ENCODE measurements around the gene NDUFB10. TPM values are rescaled to one million over a fixed set of nuclear protein-coding genes. Genes with fewer than 3 reads are reported as not detected.

The NDUFB10 gene
- total RNA-seq, 1 experiment from 2014 or later = 287 TPM

- intact Hi-C loops (cut with micrococcal nuclease; ENCODE audit: unreplicated experiment) = no loop called here
- in situ Hi-C loops (cut with HindIII; ENCODE audit: low pct_unique_long_range_greater_than_20kb, low sequenced_read_pairs) = no loop called here
- no peaks in the 10 kb centered on the region for H3K9me3 ChIP-seq (ENCODE audit: control insufficient read depth, insufficient read depth, low read depth, low read length)
- H3K4me1 ChIP-seq (ENCODE audit: control insufficient read depth, insufficient read depth, low read length) = peaks cover 47% of the 10 kb centered on the region
- H3K27me3 ChIP-seq (ENCODE audit: control insufficient read depth, insufficient read depth, low read length) = no peaks in the 10 kb centered on the region
- TF ChIP-seq TCF7L2 (IDR thresholded peaks at IDR 0.05; ENCODE audit: low read depth, low read length) (no peak), REST (IDR thresholded peaks at IDR 0.05; ENCODE audit: insufficient read depth in 1 of 2, low read depth in 2 of 2, low read length in 1 of 2) (no peak), POLR2AphosphoS5 (IDR thresholded peaks at IDR 0.05; ENCODE audit: low read depth, low read length) (no peak), CTCF (IDR thresholded peaks at IDR 0.05) (no peak), SIN3A (IDR thresholded peaks at IDR 0.05; ENCODE audit: borderline replicate concordance, insufficient read depth, low read depth, low read length) (no peak)
- DNase-seq (ENCODE audit: low read depth, low spot score) = no peak
- BruUV-seq (replicated peaks) = no TSS peak
- no peak for ATAC-seq
- POLR2A ChIA-PET = interaction anchor here (0.6 kb wide), 1 partner anchor 12 kb away, joined by 3 read pairs; no protein-coding TSS in a partner anchor
- no peaks in the 10 kb centered on the region; the same call in 1 of the 2 replicates for H3K36me3 ChIP-seq (ENCODE audit: control insufficient read depth, insufficient read depth, low read length)
- H3K27ac ChIP-seq (ENCODE audit: low read length) = peak overlapping the region; percentile 91
- CTCF ChIA-PET = no interaction called here
- H3K4me3 ChIP-seq (ENCODE audit: low read depth in 2 of 2, low read length in 2 of 2) = peak overlapping the region; percentile 85 to 94
These were observed 49.4 kb downstream of the NDUFB10 start for GRCh38 chr16:2008631-2009163.

GRCh38 chr16:2009164-2009711, 49.9 kb downstream of the NDUFB10 start:
- H3K36me3 ChIP-seq (ENCODE audit: control insufficient read depth, insufficient read depth, low read length) = no peaks in the 10 kb centered on the region; the same call in 1 of the 2 replicates
- BruUV-seq (replicated peaks) = no TSS peak
- H3K27ac ChIP-seq (ENCODE audit: low read length) = peak overlapping the region; percentile 91
- DNase-seq (ENCODE audit: low read depth, low spot score) = no peak
- peak overlapping the region; percentile 85 to 94 for H3K4me3 ChIP-seq (ENCODE audit: low read depth in 2 of 2, low read length in 2 of 2)
- H3K9me3 ChIP-seq (ENCODE audit: control insufficient read depth, insufficient read depth, low read depth, low read length) = no peaks in the 10 kb centered on the region
- in situ Hi-C loops (cut with HindIII; ENCODE audit: low pct_unique_long_range_greater_than_20kb, low sequenced_read_pairs) = no loop called here
- peak; percentile 39 for ATAC-seq
- no peaks in the 10 kb centered on the region for H3K27me3 ChIP-seq (ENCODE audit: control insufficient read depth, insufficient read depth, low read length)
- TF ChIP-seq TCF7L2 (IDR thresholded peaks at IDR 0.05; ENCODE audit: low read depth, low read length) (no peak), POLR2AphosphoS5 (IDR thresholded peaks at IDR 0.05; ENCODE audit: low read depth, low read length) (no peak), CTCF (IDR thresholded peaks at IDR 0.05) (no peak), SIN3A (IDR thresholded peaks at IDR 0.05; ENCODE audit: borderline replicate concordance, insufficient read depth, low read depth, low read length) (0 out of 2 replicates have a peak, but pooled peaks have one; percentile 47)
- H3K4me1 ChIP-seq (ENCODE audit: control insufficient read depth, insufficient read depth, low read length) = peaks cover 43% of the 10 kb centered on the region
- ChIA-PET CTCF (no interaction called here), POLR2A (no interaction called here)
- intact Hi-C loops (cut with micrococcal nuclease; ENCODE audit: unreplicated experiment) = no loop called here
